ENCODE results near the gene CD300A. TPM values are rescaled to one million over a fixed set of nuclear protein-coding genes. Genes with fewer than 3 reads are reported as not detected.
A peak's percentile ranks its signal among the peaks of the same experiment; 100 is the strongest.

CD300A gene
- total RNA-seq, 1 experiment from 2014 or later: not detected

- ChIA-PET CTCF (no interaction called here), POLR2A (ENCODE audit: unreplicated experiment) (interaction anchor here (0.7 kb wide), 1 partner anchor 36 kb away, joined by 3 read pairs; no protein-coding TSS in a partner anchor)
- no peak overlapping the region for H2AFZ ChIP-seq (ENCODE audit: low read length)
- intact Hi-C loops (cut with micrococcal nuclease): no loop called here
- no peaks in the 10 kb centered on the region for H4K20me1 ChIP-seq (ENCODE audit: low read length)
- no peak overlapping the region for H3K27ac ChIP-seq (ENCODE audit: low read length)
- TF ChIP-seq EZH2 (IDR thresholded peaks at IDR 0.05; ENCODE audit: low read length, unreplicated experiment): no peak
- TF ChIP-seq CTCF (conservative IDR thresholded peaks at IDR 0.05; ENCODE audit: low read depth, low read length): no peak
- no peak for TF ChIP-seq EZH2phosphoT487 (IDR thresholded peaks at IDR 0.05; ENCODE audit: borderline replicate concordance, low read length)
- H3K36me3 ChIP-seq (ENCODE audit: low read depth, low read length): peaks cover 32% of the 10 kb centered on the region
- ATAC-seq (no peak), DNase-seq (no peak)
- no peaks in the 10 kb centered on the region for H3K79me2 ChIP-seq (ENCODE audit: low read length)
- no peak overlapping the region for H3K4me3 ChIP-seq (ENCODE audit: low read length)
- H3K27me3 ChIP-seq (ENCODE audit: low read length): no peaks in the 10 kb centered on the region
- H3K9me3 ChIP-seq (ENCODE audit: low read length): no peaks in the 10 kb centered on the region
- no peak overlapping the region for H3K4me2 ChIP-seq (ENCODE audit: low read length)
- no peaks in the 10 kb centered on the region for H3K9me2 ChIP-seq (replicated peaks; ENCODE audit: low read length)
- no peaks in the 10 kb centered on the region for H3F3A ChIP-seq (ENCODE audit: low read length, unreplicated experiment)
- BruUV-seq (replicated peaks): no TSS peak
- peaks cover 13% of the 10 kb centered on the region for H3K4me1 ChIP-seq (ENCODE audit: insufficient read depth, low read length)
- H3K9ac ChIP-seq (ENCODE audit: low read length): no peak overlapping the region
These were observed 21.3 kb upstream of the CD300A start for GRCh38 chr17:74445158-74445557.

- no peaks in the 10 kb centered on the region for H3K9me3 ChIP-seq (ENCODE audit: low read length)
- no peaks in the 10 kb centered on the region for H4K20me1 ChIP-seq (ENCODE audit: low read length)
- DNase-seq (no peak), ATAC-seq (no peak)
- no peaks in the 10 kb centered on the region for H3K27me3 ChIP-seq (ENCODE audit: low read length)
- no peaks in the 10 kb centered on the region for H3K79me2 ChIP-seq (ENCODE audit: low read length)
- no peaks in the 10 kb centered on the region for H3F3A ChIP-seq (ENCODE audit: low read length, unreplicated experiment)
- ChIA-PET CTCF (no interaction called here), POLR2A (ENCODE audit: unreplicated experiment) (no interaction called here)
- no peak overlapping the region for H2AFZ ChIP-seq (ENCODE audit: low read length)
- intact Hi-C loops (cut with micrococcal nuclease): no loop called here
- no peak overlapping the region for H3K4me3 ChIP-seq (ENCODE audit: low read length)
- no peak overlapping the region for H3K27ac ChIP-seq (ENCODE audit: low read length)
- H3K9me2 ChIP-seq (replicated peaks; ENCODE audit: low read length): no peaks in the 10 kb centered on the region
- no peak for TF ChIP-seq EZH2 (IDR thresholded peaks at IDR 0.05; ENCODE audit: low read length, unreplicated experiment)
- TF ChIP-seq CTCF (conservative IDR thresholded peaks at IDR 0.05; ENCODE audit: low read depth, low read length): no peak
- TF ChIP-seq EZH2phosphoT487 (IDR thresholded peaks at IDR 0.05; ENCODE audit: borderline replicate concordance, low read length): no peak
- no peak overlapping the region for H3K4me2 ChIP-seq (ENCODE audit: low read length)
- no peak overlapping the region for H3K9ac ChIP-seq (ENCODE audit: low read length)
- H3K4me1 ChIP-seq (ENCODE audit: insufficient read depth, low read length): peaks cover 13% of the 10 kb centered on the region
- TSS peak; percentile 10 for BruUV-seq (replicated peaks)
- peaks cover 26% of the 10 kb centered on the region; the same call in 1 of the 2 replicates for H3K36me3 ChIP-seq (ENCODE audit: low read depth, low read length)
These were observed 19.6 kb upstream of the CD300A start for GRCh38 chr17:74446551-74447500.
